CD4-positive, alpha-beta T cell (primary cell): Measurements from ENCODE around the gene ALDH2. TPM values are rescaled to one million over a fixed set of nuclear protein-coding genes. Genes with fewer than 3 reads are reported as not detected.
A peak's percentile ranks its signal among the peaks of the same experiment; 100 is the strongest.

Experiments used
- ATAC-seq: fragments of 200-7000 bp; cut with Tn5 transposase; one replicate; pipeline ENCODE4 v1.10.0; 2022; ENCODE audit warnings: mild to moderate bottlenecking; ENCODE audit not compliant: poor library complexity
- CTCF ChIA-PET: fragments of 350-600 bp; sonication (Branson Sonifier 250); formaldehyde crosslinking; loops from one replicate; lab custom pipeline; 2021; ENCODE audit warnings: antibody characterized with exemption, inconsistent platforms; lab: Charles Lee
- POLR2A ChIA-PET: fragments of 350-600 bp; sonication (Branson Sonifier 250); formaldehyde crosslinking; loops from one replicate; lab custom pipeline; 2021; ENCODE audit warnings: antibody characterized with exemption, inconsistent platforms; lab: Charles Lee
- DNase-seq, 14 experiments: peaks; one replicate each; pipeline ENCODE4 v3.0.0-alpha.2; 2013 to 2020; ENCODE audit warnings: mixed read lengths in 2 of 14
- H3K27ac ChIP-seq, 2 donors: one replicate each; pipeline versions ENCODE4 v1.5.1 to v1.7.0; 2013; ENCODE audit warnings: low read length in 2 of 2, low read depth in 1 of 2, mild to moderate bottlenecking in 1 of 2
- H3K27me3 ChIP-seq, 2 experiments: 1 replicate in 1 of 2; 2 replicates in 1 of 2; pipeline versions ENCODE4 v1.6.1 to v1.7.0; 2013; ENCODE audit warnings: low read length in 2 of 2, control low read depth in 1 of 2, mild to moderate bottlenecking in 1 of 2, moderate library complexity in 1 of 2; ENCODE audit not compliant: insufficient read depth in 2 of 2, control insufficient read depth in 1 of 2
- H3K36me3 ChIP-seq: one replicate; pipeline ENCODE4 v1.6.1; 2013; ENCODE audit warnings: low read length, control low read depth; ENCODE audit not compliant: insufficient read depth
- H3K4me1 ChIP-seq: one replicate; pipeline ENCODE4 v1.6.1; 2013; ENCODE audit warnings: low read length, control low read depth; ENCODE audit not compliant: insufficient read depth
- H3K4me3 ChIP-seq: one replicate; pipeline ENCODE4 v1.5.1; 2013; ENCODE audit warnings: mild to moderate bottlenecking, low read length, moderate library complexity
- H3K9me3 ChIP-seq, 2 experiments: 1 replicate in 1 of 2; 2 replicates in 1 of 2; pipeline versions ENCODE4 v1.6.1 to v1.7.0; 2013; ENCODE audit warnings: low read length in 2 of 2, mild to moderate bottlenecking in 2 of 2, control low read depth in 1 of 2, moderate library complexity in 1 of 2; ENCODE audit not compliant: control insufficient read depth in 1 of 2, insufficient read depth in 1 of 2
- H3K27ac Mint-ChIP-seq: one replicate; pipeline ENCODE4 v1.8.0; 2020; ENCODE audit warnings: mixed read lengths
- H3K27me3 Mint-ChIP-seq: one replicate; pipeline ENCODE4 v1.8.0; 2021; ENCODE audit warnings: mixed read lengths
- H3K36me3 Mint-ChIP-seq: one replicate; pipeline ENCODE4 v1.8.0; 2021; ENCODE audit warnings: low read depth, mixed read lengths
- H3K4me1 Mint-ChIP-seq: one replicate; pipeline ENCODE4 v1.8.0; 2021; ENCODE audit warnings: low read depth, mixed read lengths
- H3K4me3 Mint-ChIP-seq: one replicate; pipeline ENCODE4 v1.8.0; 2020; ENCODE audit warnings: mild to moderate bottlenecking, mixed read lengths
- H3K9me3 Mint-ChIP-seq: one replicate; pipeline ENCODE4 v1.8.0; 2020; ENCODE audit warnings: mixed read lengths
- intact Hi-C, 2 experiments: fragments of 100-400 bp; cut with DNase I in 1 of 2; cut with micrococcal nuclease in 1 of 2; formaldehyde crosslinking; loops; one replicate each; pipeline versions ENCODE4 v1.15.1 to v1.9.0; 2023 to 2025; cut with DNase I, micrococcal nuclease
- total RNA-seq, 174 experiments: library from RNA in 2 of 174; stranded (reverse) in 2 of 174; gene quantifications; one replicate each; pipeline ENCODE4 v1.2.3 and lab custom pipeline; 2021 to 2026
- TF ChIP-seq, protein P1 (sequence below): fragments of 200-600 bp; IDR thresholded peaks from one replicate; pipeline ENCODE4 v1.8.0; 2022; ENCODE audit warnings: antibody characterized with exemption, mild to moderate bottlenecking

Gene ALDH2
- total RNA-seq, 2 experiments from 2014 or later: 2.0 to 2.1 TPM

DNA sequence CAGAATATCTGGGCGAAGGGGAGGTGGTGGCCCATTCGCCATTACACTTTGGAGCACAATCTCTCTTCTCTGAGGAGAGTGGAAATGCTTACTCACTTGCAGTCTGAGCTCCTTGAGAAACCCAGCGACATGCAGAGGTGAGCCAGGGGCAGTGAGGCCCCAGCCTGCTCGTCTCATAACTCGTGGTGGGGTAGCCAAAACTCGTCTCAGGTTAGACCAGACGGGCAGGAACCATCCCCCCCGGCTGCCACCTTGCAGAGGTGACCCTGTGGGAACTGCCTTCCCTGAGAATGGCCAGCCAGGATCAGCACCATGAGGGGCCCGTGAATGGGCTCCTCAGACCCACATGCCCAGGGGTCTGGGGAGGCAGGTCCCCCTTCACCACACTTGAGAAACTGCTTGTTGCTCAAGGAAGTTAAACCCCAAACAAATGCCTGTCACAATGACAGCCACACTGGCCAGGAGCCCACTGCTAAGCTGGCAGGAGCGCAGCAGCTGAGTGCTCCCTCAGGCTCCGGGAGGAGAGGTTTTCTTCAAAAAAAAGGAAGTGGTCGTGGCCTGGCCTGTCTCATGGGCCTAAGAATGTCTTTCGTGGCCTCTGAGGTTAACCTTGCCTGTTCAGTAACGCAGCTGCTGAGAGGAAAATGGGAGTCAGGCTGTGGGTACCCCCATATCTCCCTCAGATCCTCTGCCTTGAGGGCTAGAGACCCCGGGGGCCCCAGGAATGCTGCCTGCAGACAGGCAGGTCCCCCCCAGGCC is 9.2 kb upstream of the ALDH2 start:
- Mint-ChIP-seq H3K4me3 (no peak overlapping the region), H3K9me3 (no peaks in the 10 kb centered on the region)

DNA sequence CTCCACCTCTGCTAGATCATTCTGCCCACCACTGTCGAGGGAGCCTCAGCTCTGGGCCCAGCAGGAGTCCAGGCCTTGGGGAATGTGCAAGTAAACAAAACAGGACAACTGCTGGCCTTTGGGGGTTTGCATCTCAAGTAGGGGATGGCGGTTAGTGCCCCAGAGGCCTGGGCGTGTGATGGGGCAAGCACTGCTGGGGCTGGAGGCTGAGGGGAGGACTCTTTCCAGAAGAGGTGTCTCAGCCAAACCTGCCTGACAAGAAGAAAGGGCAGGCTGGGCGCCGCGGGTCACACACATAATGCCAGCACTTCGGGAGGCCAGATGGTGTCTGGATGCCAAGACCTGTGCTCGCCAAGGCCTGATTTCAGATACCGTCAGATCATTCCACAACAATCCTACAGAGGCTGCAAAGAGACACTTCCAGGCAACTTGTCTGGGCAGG is 8.6 kb upstream of the ALDH2 start:
- ChIA-PET POLR2A (no interaction called here), CTCF (no interaction called here)
- Mint-ChIP-seq H3K27me3 (peaks cover 17% of the 10 kb centered on the region), H3K27ac (no peak overlapping the region), H3K4me1 (peaks cover 6% of the 10 kb centered on the region), H3K36me3 (peaks cover 22% of the 10 kb centered on the region), H3K4me3 (no peak overlapping the region), H3K9me3 (no peaks in the 10 kb centered on the region)
- ATAC-seq (no peak), DNase-seq (no peak)
- H3K4me1 ChIP-seq: peaks cover 8% of the 10 kb centered on the region
- H3K36me3 ChIP-seq: peaks cover 19% of the 10 kb centered on the region
- no peaks in the 10 kb centered on the region for H3K27me3 ChIP-seq
- no peaks in the 10 kb centered on the region for H3K9me3 ChIP-seq
- TF ChIP-seq, protein P1, sequence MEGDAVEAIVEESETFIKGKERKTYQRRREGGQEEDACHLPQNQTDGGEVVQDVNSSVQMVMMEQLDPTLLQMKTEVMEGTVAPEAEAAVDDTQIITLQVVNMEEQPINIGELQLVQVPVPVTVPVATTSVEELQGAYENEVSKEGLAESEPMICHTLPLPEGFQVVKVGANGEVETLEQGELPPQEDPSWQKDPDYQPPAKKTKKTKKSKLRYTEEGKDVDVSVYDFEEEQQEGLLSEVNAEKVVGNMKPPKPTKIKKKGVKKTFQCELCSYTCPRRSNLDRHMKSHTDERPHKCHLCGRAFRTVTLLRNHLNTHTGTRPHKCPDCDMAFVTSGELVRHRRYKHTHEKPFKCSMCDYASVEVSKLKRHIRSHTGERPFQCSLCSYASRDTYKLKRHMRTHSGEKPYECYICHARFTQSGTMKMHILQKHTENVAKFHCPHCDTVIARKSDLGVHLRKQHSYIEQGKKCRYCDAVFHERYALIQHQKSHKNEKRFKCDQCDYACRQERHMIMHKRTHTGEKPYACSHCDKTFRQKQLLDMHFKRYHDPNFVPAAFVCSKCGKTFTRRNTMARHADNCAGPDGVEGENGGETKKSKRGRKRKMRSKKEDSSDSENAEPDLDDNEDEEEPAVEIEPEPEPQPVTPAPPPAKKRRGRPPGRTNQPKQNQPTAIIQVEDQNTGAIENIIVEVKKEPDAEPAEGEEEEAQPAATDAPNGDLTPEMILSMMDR: no peak
- intact Hi-C loops: no loop called here
- H3K4me3 ChIP-seq: no peak overlapping the region
- H3K27ac ChIP-seq: no peak overlapping the region

More for the DNA sequence above, 9.2 kb upstream of the ALDH2 start:
- ATAC-seq (no peak), DNase-seq (peak in 3 of 14 experiments; percentile 13 to 30 (median 24))
- H3K9me3 ChIP-seq: no peaks in the 10 kb centered on the region
- Mint-ChIP-seq H3K4me1 (peaks cover 6% of the 10 kb centered on the region), H3K27me3 (peaks cover 11% of the 10 kb centered on the region), H3K27ac (no peak overlapping the region), H3K36me3 (peaks cover 23% of the 10 kb centered on the region)
- TF ChIP-seq, protein P1: no peak
- no peak overlapping the region for H3K27ac ChIP-seq
- peaks cover 8% of the 10 kb centered on the region for H3K4me1 ChIP-seq
- peaks cover 19% of the 10 kb centered on the region for H3K36me3 ChIP-seq
- no peak overlapping the region for H3K4me3 ChIP-seq
- ChIA-PET POLR2A (no interaction called here), CTCF (no interaction called here)
- H3K27me3 ChIP-seq: no peaks in the 10 kb centered on the region
- intact Hi-C loops: no loop called here

DNA sequence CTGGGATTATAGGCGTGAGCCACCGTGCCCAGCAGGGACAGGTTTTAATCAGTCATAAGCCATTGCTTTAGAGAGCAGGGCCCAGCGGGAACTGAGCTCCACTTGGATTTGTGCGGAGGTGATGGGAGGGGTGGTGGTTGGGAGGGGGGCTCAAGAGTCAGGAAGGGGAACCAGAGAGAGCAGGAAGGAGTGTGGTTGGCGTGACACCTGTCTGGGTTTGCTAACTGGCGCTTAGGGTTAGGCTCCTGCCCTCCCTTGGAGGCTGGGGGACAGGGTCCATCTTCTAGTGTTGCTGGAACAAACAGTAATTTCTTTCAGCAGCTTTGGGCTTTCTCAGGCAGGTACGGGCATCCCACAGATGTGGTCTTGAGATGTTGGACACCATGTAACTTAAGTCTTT is 7.5 kb upstream of the ALDH2 start:
- intact Hi-C loops: no loop called here
- Mint-ChIP-seq H3K27me3 (peaks cover 26% of the 10 kb centered on the region), H3K4me1 (peaks cover 6% of the 10 kb centered on the region), H3K27ac (no peak overlapping the region), H3K9me3 (no peaks in the 10 kb centered on the region), H3K4me3 (no peak overlapping the region), H3K36me3 (peaks cover 18% of the 10 kb centered on the region)
- ATAC-seq (no peak), DNase-seq (no peak)
- H3K4me3 ChIP-seq: no peak overlapping the region
- peaks cover 8% of the 10 kb centered on the region for H3K4me1 ChIP-seq
- POLR2A ChIA-PET: no interaction called here
- H3K9me3 ChIP-seq: no peaks in the 10 kb centered on the region
- TF ChIP-seq, protein P1: no peak
- H3K27ac ChIP-seq: no peak overlapping the region
- H3K27me3 ChIP-seq: peaks cover 0 to 5% of the 10 kb centered on the region in 2 experiments
- peaks cover 15% of the 10 kb centered on the region for H3K36me3 ChIP-seq
- CTCF ChIA-PET: no interaction called here
